Activated CD8-positive, alpha-beta memory T cell treated with anti-CD3 and anti-CD28 coated beads, Interleukin-2, amount 50 U/mL, for 48 hours (primary cell): ENCODE data around the gene PPDPF.
"Not testable (repeated sequence)": the region's sequence is repeated elsewhere in the genome, so short reads cannot be mapped to it uniquely, and the experiment has no call there.

Source experiments
- DNase-seq: peaks from one replicate; pipeline ENCODE4 v3.0.0-alpha.2; 2020

PPDPF gene

GRCh38 chr20:63553251-63553932 is 32.8 kb downstream of the PPDPF start:
- peak; percentile 94 for DNase-seq

GRCh38 chr20:63553933-63554290 is 33.3 kb downstream of the PPDPF start, which contains the start of gene FNDC11:
Gene FNDC11, plus strand, starts transcription at chr20:63554159. Its CDS starts 1,505 bp downstream, at chr20:63555664.
- DNase-seq: peak; percentile 71

GRCh38 chr20:63554361-63555278 is 34.1 kb downstream of the PPDPF start:
- no peak for DNase-seq

- no peak for DNase-seq
These were observed 35.3 kb downstream of the PPDPF start for GRCh38 chr20:63555661-63556381.

- DNase-seq: no peak
These were observed 36.4 kb downstream of the PPDPF start for GRCh38 chr20:63556873-63557478.

- no peak for DNase-seq
These were observed 36.9 kb downstream of the PPDPF start for GRCh38 chr20:63557481-63557891.

- DNase-seq: no peak
These were observed 38.4 kb downstream of the PPDPF start for GRCh38 chr20:63558804-63559484.

GRCh38 chr20:63559485-63560332 is 39.1 kb downstream of the PPDPF start:
- not testable (repeated sequence) for DNase-seq

- no peak for DNase-seq
These were observed 39.8 kb downstream of the PPDPF start for GRCh38 chr20:63560333-63560805.

- DNase-seq: no peak
These were observed 40.5 kb downstream of the PPDPF start for GRCh38 chr20:63560856-63561609.

- no peak for DNase-seq
These were observed 41.2 kb downstream of the PPDPF start for GRCh38 chr20:63561624-63562396.

- no peak for DNase-seq
These were observed 42.1 kb downstream of the PPDPF start for GRCh38 chr20:63562461-63563224.

- no peak for DNase-seq
These were observed 42.8 kb downstream of the PPDPF start for GRCh38 chr20:63563225-63563935.

GRCh38 chr20:63564036-63564810 is 43.7 kb downstream of the PPDPF start:
- DNase-seq: no peak

- no peak for DNase-seq
These were observed 44.6 kb downstream of the PPDPF start for GRCh38 chr20:63565021-63565698.

GRCh38 chr20:63565699-63566335 is 45.3 kb downstream of the PPDPF start:
- DNase-seq: no peak
